Left forelimb (tissue), 1 donor: ENCODE measurements around the gene NMD3.
"Not testable (repeated sequence)": the region's sequence is repeated elsewhere in the genome, so short reads cannot be mapped to it uniquely, and the experiment has no call there.

ENCODE experiments used
- DNase-seq: peaks from one replicate; pipeline ENCODE4 v3.0.0-alpha.2; 2018; ENCODE audit warnings: low spot score

The NMD3 gene

GRCh38 chr3:161220850-161221753 lies at the start of gene NMD3:
Gene NMD3, plus strand, starts transcription at chr3:161221311. Its CDS starts 703 bp downstream, at chr3:161222014.
- peak; percentile 97 for DNase-seq

DNA sequence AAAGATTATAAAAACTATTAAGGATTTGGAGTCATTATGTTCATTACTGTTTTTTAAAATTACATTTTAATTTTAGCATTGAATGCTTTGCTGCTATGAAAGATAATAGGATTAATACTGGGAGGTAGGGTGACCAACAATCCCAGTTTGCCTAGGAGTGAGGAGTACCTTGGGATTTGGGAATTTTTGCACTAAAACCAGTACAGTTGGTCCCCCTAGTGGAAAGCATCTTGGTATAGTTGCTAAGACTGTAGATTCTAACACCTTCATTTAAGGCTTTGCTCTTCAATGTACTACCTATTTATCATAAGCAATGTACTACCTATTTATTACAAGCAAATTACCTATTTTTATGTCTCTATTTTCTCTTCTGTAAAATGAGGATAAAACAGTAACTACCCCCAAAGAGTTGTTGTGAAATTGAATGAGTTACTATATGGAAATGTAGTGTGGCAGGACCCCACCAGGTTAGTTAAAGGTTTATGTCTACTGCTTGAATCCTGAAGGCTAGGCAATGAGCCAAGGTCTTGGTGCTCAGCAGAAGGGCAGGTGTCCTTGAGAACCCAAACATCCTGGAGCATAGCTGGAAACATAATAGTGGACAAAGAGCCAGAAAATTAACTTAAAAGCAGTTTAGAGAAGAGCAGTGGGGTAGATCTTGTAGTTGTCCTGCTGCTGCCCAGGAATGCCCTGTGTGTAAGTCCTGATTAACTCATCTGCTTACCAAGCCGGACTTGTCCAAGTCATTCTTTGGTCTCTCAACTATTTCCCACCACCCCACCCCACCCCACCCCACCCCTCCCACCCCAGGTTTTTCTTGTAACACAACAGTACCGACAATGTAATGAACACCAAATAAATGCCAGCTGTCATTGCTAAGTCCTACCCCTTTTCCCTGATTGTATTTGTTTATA lies 49.2 kb upstream of the NMD3 start:
- DNase-seq, result no peak

DNA sequence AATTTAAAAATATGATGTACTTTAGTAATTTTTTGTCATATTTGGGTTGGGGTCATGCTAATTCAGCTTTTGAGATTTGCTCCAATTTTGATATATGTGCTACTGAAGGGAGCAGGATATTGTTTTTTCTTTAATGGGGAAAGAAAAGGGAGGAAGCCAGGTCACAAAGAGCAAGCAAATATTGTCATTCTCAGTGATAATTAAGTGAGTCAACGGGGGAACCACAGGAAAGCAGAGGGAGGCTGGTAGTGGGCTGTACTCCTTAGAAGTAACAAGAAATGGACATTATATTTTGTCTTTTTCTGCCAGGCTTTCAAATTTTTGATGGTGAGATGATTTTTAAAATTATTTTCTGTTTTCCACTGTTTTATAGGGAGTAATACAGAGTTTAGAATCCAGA lies 45.6 kb upstream of the NMD3 start:
- no peak for DNase-seq

- no peak for DNase-seq
Observed at GRCh38 chr3:161177991-161178390, 43.1 kb upstream of the NMD3 start.

- not testable (repeated sequence) for DNase-seq
Observed at GRCh38 chr3:161181371-161181770, 39.7 kb upstream of the NMD3 start.

DNA sequence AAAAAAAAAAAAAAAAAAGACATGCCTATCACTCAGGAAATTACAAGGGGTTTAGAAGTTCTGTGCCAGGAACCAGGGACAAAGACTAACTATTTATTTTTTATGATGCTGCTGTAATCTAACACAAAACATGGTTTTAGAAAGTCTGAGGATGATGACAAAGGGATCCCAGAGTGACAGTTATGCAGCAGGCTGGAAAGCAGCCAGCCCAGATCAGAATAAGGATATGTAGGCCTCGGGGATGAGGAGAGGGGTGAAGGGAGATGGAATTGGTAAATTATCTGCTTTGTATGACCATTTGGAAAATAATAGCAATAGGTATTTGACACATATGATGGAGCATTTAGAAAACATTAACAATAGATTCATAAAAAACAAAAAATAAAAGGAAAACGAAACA lies 34.1 kb upstream of the NMD3 start:
- no peak for DNase-seq

- no peak for DNase-seq
Observed at GRCh38 chr3:161197855-161198850, 23.0 kb upstream of the NMD3 start.

- no peak for DNase-seq
Observed at GRCh38 chr3:161199926-161200325, 21.2 kb upstream of the NMD3 start.

GRCh38 chr3:161203485-161204098 lies 17.5 kb upstream of the NMD3 start:
- no peak for DNase-seq

- no peak for DNase-seq
Observed at GRCh38 chr3:161208931-161209330, 12.2 kb upstream of the NMD3 start.

DNA sequence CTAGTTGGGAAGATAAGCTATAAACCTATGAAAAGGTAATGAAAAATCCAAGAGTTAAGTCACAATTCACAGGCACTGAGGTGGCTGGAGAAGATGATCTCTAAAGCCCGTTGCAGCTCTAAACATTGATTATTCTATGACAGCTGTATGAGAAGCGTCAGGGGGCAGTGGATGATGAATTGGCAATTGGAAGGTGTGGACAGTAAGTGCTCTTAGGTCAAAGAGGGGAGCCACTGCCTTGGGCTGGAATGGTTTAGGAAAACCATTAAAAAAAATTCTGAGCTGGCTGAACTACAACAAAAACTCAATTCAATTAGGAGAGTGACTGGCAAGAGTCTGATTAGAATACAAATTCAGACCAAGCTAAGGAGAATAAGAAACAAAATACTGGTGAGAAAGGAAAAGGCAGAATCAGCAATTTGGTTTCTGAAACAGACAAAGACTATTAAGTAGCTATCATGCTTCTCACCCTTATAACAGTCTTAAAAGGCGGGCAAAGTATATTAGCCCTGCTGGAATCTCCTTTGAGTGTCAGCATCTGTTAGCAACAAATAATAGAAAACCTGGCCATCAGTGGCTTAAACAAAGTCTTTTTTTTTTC lies 8.8 kb upstream of the NMD3 start:
- no peak for DNase-seq

DNA sequence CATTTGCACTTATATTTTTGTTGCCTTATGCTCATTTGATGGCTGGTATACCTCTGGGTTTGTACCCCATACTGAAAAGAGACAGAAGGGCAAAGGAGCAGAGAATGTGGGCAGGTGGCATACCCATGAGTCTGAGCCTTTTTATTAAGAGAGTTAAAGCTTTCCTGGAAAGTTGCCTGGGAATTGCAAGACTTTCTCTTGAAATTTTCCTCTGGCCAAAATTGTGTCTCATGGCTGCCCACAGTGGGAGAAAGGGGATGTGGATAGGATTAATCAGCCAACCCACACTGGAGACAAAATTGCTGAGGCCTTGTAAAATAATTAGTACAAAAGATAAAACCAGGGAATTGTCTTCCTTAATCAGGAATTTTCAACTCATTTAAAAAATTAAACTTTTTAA lies 8.2 kb upstream of the NMD3 start:
- DNase-seq, result no peak

DNA sequence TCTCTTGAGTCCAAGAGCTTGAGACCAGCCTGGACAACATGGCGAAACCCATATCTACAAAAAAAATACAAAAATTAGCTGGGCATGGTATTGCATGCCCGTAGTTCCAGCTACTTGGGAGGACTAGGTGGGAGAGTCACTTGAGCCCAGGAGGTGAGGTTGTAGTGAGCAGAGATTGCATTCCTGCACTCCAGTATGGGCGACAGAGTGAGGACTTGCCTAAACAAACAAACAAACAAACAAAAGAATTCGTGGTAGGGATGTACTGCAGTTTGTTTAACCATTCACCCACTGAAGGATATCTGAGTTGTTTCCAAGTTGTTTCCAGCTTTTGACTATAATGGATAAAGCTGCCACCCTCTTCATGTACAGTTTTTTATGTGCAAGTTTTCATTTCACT lies 7.5 kb upstream of the NMD3 start:
- no peak for DNase-seq

DNA sequence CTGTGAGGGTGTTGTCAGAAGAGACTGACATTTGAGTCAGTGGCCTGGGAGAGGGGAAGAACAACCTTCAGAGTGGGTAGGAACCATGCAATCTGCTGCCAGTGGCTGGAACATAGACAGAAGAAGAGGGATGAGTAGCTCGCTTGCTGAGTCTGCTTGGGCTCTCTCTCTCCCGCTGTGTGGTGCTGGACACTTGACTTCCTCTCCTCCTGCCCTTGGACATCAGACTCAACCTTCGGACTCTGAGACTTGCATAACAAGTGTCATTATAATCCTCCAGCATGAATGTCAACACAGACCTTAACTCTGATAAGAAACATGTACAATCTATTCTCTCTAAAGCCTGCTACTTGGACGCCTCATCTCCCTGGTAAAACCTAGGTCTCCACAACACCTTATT lies 5.9 kb upstream of the NMD3 start:
- DNase-seq, result no peak

DNA sequence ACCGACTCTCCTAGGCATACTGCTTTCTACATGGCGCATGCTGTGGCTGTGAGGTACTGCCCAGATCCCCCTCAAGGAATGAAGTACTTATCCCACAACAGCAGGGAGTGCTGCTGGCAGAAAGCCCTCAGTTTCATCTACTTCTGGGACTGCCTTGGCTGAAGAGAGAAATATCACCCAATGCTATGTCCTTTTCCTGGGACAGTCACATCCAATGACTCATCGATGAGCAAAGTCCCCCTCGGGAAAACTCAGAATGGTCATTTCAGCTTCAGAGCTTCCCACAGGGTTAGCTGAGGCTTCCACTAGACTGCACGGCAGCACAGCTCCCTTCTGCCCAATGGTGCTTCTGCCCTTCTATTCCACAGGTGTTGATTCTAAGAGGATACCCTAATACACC lies 3.6 kb upstream of the NMD3 start:
- no peak for DNase-seq

DNA sequence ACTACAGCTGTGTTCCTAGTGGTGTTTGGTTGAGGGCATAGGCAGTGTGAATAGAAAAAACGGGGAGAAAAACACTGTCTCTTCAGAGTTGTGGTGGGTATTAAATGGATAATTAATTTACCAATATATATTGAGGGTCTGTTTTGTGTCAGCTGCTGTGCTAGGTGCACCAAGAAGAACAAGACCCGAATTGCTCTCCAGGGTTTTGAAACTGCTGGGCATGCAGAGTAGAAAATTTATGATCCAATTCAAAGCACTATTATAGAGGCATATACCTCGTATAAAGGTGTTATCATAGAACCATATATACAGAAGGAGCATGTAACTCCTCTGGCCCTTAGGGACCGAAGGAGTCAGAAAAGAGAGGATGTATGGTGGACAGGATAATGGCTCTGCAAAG lies 1.6 kb upstream of the NMD3 start:
- DNase-seq, result no peak

GRCh38 chr3:161221806-161222600 lies 892 bp downstream of the NMD3 start:
- no peak for DNase-seq

DNA sequence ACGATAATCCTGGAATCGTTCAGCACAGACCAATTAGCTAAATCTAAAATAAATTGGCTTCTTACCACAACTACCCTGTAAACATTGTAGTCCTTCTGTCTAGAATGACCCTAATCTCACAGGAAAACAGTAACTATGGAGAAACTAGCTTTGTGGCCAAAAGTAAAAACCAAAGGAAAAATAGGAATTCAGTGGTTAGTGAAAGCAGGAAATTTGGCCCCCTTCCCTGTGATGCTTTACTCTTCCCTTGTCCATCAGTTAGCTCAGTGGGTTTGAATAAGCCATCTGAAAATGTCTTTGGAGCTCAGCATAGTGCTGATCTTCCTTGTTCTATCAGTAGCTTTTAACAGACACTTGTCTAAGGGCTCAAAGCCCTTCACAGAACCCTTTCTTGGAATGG lies 1.6 kb downstream of the NMD3 start:
- no peak for DNase-seq

GRCh38 chr3:161224786-161225185 lies 3.7 kb downstream of the NMD3 start:
- no peak for DNase-seq

DNA sequence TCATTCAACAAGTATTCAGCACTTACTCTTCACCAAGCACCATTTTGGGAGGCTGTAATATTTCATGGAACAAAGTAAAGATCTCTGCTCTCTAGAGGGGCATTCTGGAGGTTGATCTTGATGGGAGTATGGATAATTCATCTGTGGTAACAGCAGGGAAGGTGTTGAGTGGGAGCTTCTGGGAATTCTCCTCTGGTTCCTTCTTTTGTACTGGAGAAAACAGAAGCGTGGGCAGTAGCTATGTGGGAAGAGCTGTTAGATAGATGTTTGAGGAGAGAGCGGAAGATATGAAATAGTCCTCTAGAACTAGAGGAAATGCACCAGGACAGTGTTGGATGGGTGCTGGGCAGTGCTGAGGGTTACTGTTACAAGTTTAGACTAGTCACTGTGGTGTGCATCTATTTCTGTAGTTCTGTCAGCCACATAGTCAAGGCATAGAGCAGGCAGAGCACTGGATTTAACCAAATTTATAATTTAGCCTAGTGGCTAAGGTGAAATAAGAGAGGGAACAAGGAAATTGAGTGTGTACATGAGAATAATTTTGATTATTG lies 9.6 kb downstream of the NMD3 start:
- no peak for DNase-seq
